SK-N-SH treated with all-trans-retinoic acid at 6 μM for 48 hours (cell line): ENCODE results near the gene IMP4.

ENCODE experiments used
- ATAC-seq: fragments of 200-7000 bp; cut with Tn5 transposase; 3 replicates; pipeline ENCODE4 v1.9.1; 2020; ENCODE audit warnings: mild to moderate bottlenecking, moderate library complexity
- ARNTL ChIP-seq: fragments of 450-650 bp; formaldehyde crosslinking; IDR thresholded peaks from 2 replicates; pipeline ENCODE4 v1.5.0; 2020; ENCODE audit warnings: low read depth, mild to moderate bottlenecking, moderate library complexity, borderline replicate concordance
- BACH2 ChIP-seq: fragments of 250-450 bp; sonication (Bioruptor Pico); IDR thresholded peaks from 2 replicates; pipeline ENCODE4 v1.9.0; 2021; ENCODE audit warnings: mild to moderate bottlenecking, borderline replicate concordance
- CREB5 ChIP-seq: fragments of 250-450 bp; sonication (Bioruptor Pico); IDR thresholded peaks from 2 replicates; pipeline ENCODE4 v1.5.1; 2020; ENCODE audit warnings: low read depth, mild to moderate bottlenecking, moderate library complexity
- CSDC2 ChIP-seq: fragments of 250-450 bp; sonication (Bioruptor Pico); IDR thresholded peaks from 2 replicates; pipeline ENCODE4 v1.5.0; 2020; ENCODE audit warnings: mild to moderate bottlenecking, moderate library complexity
- CSRNP3 ChIP-seq: fragments of 250-450 bp; sonication (Bioruptor Pico); IDR thresholded peaks from 2 replicates; pipeline ENCODE4 v1.5.1; 2021; ENCODE audit warnings: mild to moderate bottlenecking, moderate library complexity
- ESRRG ChIP-seq: fragments of 250-450 bp; sonication (Bioruptor Pico); IDR thresholded peaks from 2 replicates; pipeline ENCODE4 v1.6.1; 2021; ENCODE audit warnings: mild to moderate bottlenecking
- GLIS3 ChIP-seq: fragments of 250-450 bp; sonication (Bioruptor Pico); IDR thresholded peaks from 2 replicates; pipeline ENCODE4 v1.5.0; 2020; ENCODE audit warnings: mild to moderate bottlenecking, moderate library complexity
- ISL1 ChIP-seq: fragments of 250-450 bp; sonication (Bioruptor Pico); IDR thresholded peaks from 2 replicates; pipeline ENCODE4 v2.1.2; 2022; ENCODE audit warnings: mild to moderate bottlenecking, moderate library complexity
- PATZ1 ChIP-seq: fragments of 250-450 bp; sonication (Bioruptor Pico); IDR thresholded peaks from 2 replicates; pipeline ENCODE4 v1.8.0; 2020; ENCODE audit warnings: mild to moderate bottlenecking, moderate library complexity, borderline replicate concordance
- POU6F1 ChIP-seq: fragments of 250-450 bp; sonication (Bioruptor Pico); IDR thresholded peaks from 2 replicates; pipeline ENCODE4 v1.8.0; 2021; ENCODE audit warnings: low read depth, mild to moderate bottlenecking, moderate library complexity, borderline replicate concordance
- PPARA ChIP-seq: fragments of 250-450 bp; sonication (Bioruptor Pico); IDR thresholded peaks from 2 replicates; pipeline ENCODE4 v1.5.0; 2020; ENCODE audit warnings: mild to moderate bottlenecking, borderline replicate concordance
- RARB ChIP-seq: fragments of 250-450 bp; sonication (Bioruptor Pico); IDR thresholded peaks from 2 replicates; pipeline ENCODE4 v1.8.0; 2021; ENCODE audit warnings: mild to moderate bottlenecking, moderate library complexity
- SNAI2 ChIP-seq: fragments of 250-450 bp; sonication (Bioruptor Pico); IDR thresholded peaks from 2 replicates; pipeline ENCODE4 v1.5.0; 2020; ENCODE audit warnings: mild to moderate bottlenecking, moderate library complexity
- TCF4 ChIP-seq: fragments of 250-450 bp; sonication (Bioruptor Pico); IDR thresholded peaks from 2 replicates; pipeline ENCODE4 v1.8.0; 2021; ENCODE audit warnings: mild to moderate bottlenecking, moderate library complexity, borderline replicate concordance
- TOX ChIP-seq: fragments of 250-450 bp; sonication (Bioruptor Pico); IDR thresholded peaks from 2 replicates; pipeline ENCODE4 v1.8.0; 2021; ENCODE audit warnings: mild to moderate bottlenecking, moderate library complexity, borderline replicate concordance
- TSHZ2 ChIP-seq: fragments of 250-450 bp; sonication (Bioruptor Pico); IDR thresholded peaks from 2 replicates; pipeline ENCODE4 v1.5.0; 2020; ENCODE audit warnings: mild to moderate bottlenecking, moderate library complexity
- ZC3H10 ChIP-seq: fragments of 250-450 bp; sonication (Bioruptor Pico); IDR thresholded peaks from 2 replicates; pipeline ENCODE4 v1.5.1; 2021; ENCODE audit warnings: mild to moderate bottlenecking, moderate library complexity
- ZFP3 ChIP-seq: fragments of 250-450 bp; sonication (Bioruptor Pico); IDR thresholded peaks from 2 replicates; pipeline ENCODE4 v1.5.0; 2020; ENCODE audit warnings: mild to moderate bottlenecking, moderate library complexity
- ZFP30 ChIP-seq: fragments of 450-650 bp; formaldehyde crosslinking; IDR thresholded peaks from 2 replicates; pipeline ENCODE4 v1.5.0; 2022; ENCODE audit warnings: mild to moderate bottlenecking, moderate library complexity
- ZNF565 ChIP-seq: fragments of 450-650 bp; formaldehyde crosslinking; conservative IDR thresholded peaks from 2 replicates; pipeline ENCODE4 v1.5.0; 2020; ENCODE audit warnings: low read depth, mild to moderate bottlenecking, moderate library complexity
- ZNF70 ChIP-seq: fragments of 450-650 bp; formaldehyde crosslinking; IDR thresholded peaks from 2 replicates; pipeline ENCODE4 v1.5.0; 2020; ENCODE audit warnings: mild to moderate bottlenecking, moderate library complexity
- ZNF8 ChIP-seq: fragments of 450-650 bp; formaldehyde crosslinking; IDR thresholded peaks from 2 replicates; pipeline ENCODE4 v1.5.0; 2020; ENCODE audit warnings: mild to moderate bottlenecking, moderate library complexity

IMP4 gene

GRCh38 chr2:130372833-130373807 lies 30.4 kb downstream of the IMP4 start:
- peak; percentile 15 for ATAC-seq

GRCh38 chr2:130373808-130374365 lies 31.2 kb downstream of the IMP4 start:
- no peak for ATAC-seq
- TF ChIP-seq BACH2 (CRISPR knock-in tag) (no peak), CSDC2 (CRISPR knock-in tag) (no peak), ZC3H10 (CRISPR knock-in tag) (no peak), ZFP3 (no peak), RARB (no peak), CREB5 (CRISPR knock-in tag) (no peak), ARNTL (CRISPR knock-in tag) (no peak), ZFP30 (no peak), PATZ1 (no peak), ISL1 (CRISPR knock-in tag) (no peak), PPARA (CRISPR knock-in tag) (no peak), POU6F1 (CRISPR knock-in tag) (no peak), SNAI2 (CRISPR knock-in tag) (no peak), ZNF70 (CRISPR knock-in tag) (no peak), TCF4 (CRISPR knock-in tag) (no peak), GLIS3 (CRISPR knock-in tag) (no peak), CSRNP3 (CRISPR knock-in tag) (no peak), ESRRG (CRISPR knock-in tag) (no peak), TSHZ2 (no peak), TOX (CRISPR knock-in tag) (no peak)

More at GRCh38 chr2:130372833-130373807, 30.4 kb downstream of the IMP4 start:
- TF ChIP-seq ISL1 (CRISPR knock-in tag) (no peak), ZFP3 (no peak), TCF4 (CRISPR knock-in tag) (no peak), TOX (CRISPR knock-in tag) (no peak), ZNF8 (no peak), ZNF565 (no peak), GLIS3 (CRISPR knock-in tag) (no peak), SNAI2 (CRISPR knock-in tag) (no peak), ZNF70 (CRISPR knock-in tag) (no peak), ZFP30 (no peak), POU6F1 (CRISPR knock-in tag) (no peak), BACH2 (CRISPR knock-in tag) (no peak)
